Chondrocyte (in vitro differentiated cells): ENCODE data around the gene CHRNA4. TPM values are rescaled to one million over a fixed set of nuclear protein-coding genes. Genes with fewer than 3 reads are reported as not detected.

Experiments
- DNase-seq: peaks from one replicate; pipeline ENCODE4 v3.0.0; 2021; ENCODE audit warnings: mixed read lengths, low spot score
- H3K27ac Mint-ChIP-seq: one replicate; pipeline ENCODE4 v1.8.0; 2021; ENCODE audit warnings: mild to moderate bottlenecking, moderate library complexity, mixed read lengths; ENCODE audit not compliant: unreplicated experiment
- H3K27me3 Mint-ChIP-seq: 2 replicates; pipeline ENCODE4 v1.8.0; 2021; ENCODE audit warnings: low read depth, mixed read lengths
- H3K36me3 Mint-ChIP-seq: 2 replicates; pipeline ENCODE4 v1.8.0; 2021; ENCODE audit warnings: low read depth, mixed read lengths
- H3K4me1 Mint-ChIP-seq: 2 replicates; pipeline ENCODE4 v1.8.0; 2021; ENCODE audit warnings: low read depth, mild to moderate bottlenecking, mixed read lengths
- H3K4me3 Mint-ChIP-seq: one replicate; pipeline ENCODE4 v1.8.0; 2021; ENCODE audit warnings: mild to moderate bottlenecking, moderate library complexity, mixed read lengths; ENCODE audit not compliant: unreplicated experiment
- H3K9me3 Mint-ChIP-seq: 2 replicates; pipeline ENCODE4 v1.8.0; 2021; ENCODE audit warnings: low read depth, mixed read lengths
- CTCF ChIP-seq: fragments of 200-600 bp; sonication (generic); IDR thresholded peaks from 2 replicates; pipeline ENCODE4 v1.5.0; 2021; ENCODE audit warnings: antibody characterized with exemption, mild to moderate bottlenecking, moderate library complexity
- total RNA-seq: library from RNA; stranded (reverse); gene quantifications from 3 replicates; pipeline ENCODE4 v1.2.1, GENCODE V29; 2021

Gene CHRNA4
- total RNA-seq, 1 donor from 2014 or later: not detected

GRCh38 chr20:63350597-63351325 is 10.4 kb downstream of the CHRNA4 start:
- DNase-seq: no peak
- no peak overlapping the region for H3K4me3 Mint-ChIP-seq
- no peak overlapping the region for H3K27ac Mint-ChIP-seq
- peaks cover 7% of the 10 kb centered on the region for H3K27me3 Mint-ChIP-seq
- H3K4me1 Mint-ChIP-seq: no peaks in the 10 kb centered on the region
- no peaks in the 10 kb centered on the region for H3K9me3 Mint-ChIP-seq
- TF ChIP-seq CTCF: no peak
- no peaks in the 10 kb centered on the region for H3K36me3 Mint-ChIP-seq

- no peak for DNase-seq
- Mint-ChIP-seq H3K9me3 (no peaks in the 10 kb centered on the region), H3K27ac (no peak overlapping the region), H3K4me1 (no peaks in the 10 kb centered on the region), H3K36me3 (no peaks in the 10 kb centered on the region), H3K4me3 (no peak overlapping the region), H3K27me3 (peaks cover 7% of the 10 kb centered on the region)
- no peak for TF ChIP-seq CTCF
Observed at GRCh38 chr20:63350196-63350595, 11.0 kb downstream of the CHRNA4 start.

GRCh38 chr20:63349516-63349895 is 11.6 kb downstream of the CHRNA4 start:
- no peak overlapping the region for H3K4me3 Mint-ChIP-seq
- no peak for TF ChIP-seq CTCF
- no peaks in the 10 kb centered on the region for H3K9me3 Mint-ChIP-seq
- H3K36me3 Mint-ChIP-seq: no peaks in the 10 kb centered on the region
- no peaks in the 10 kb centered on the region for H3K4me1 Mint-ChIP-seq
- no peak for DNase-seq
- peaks cover 2% of the 10 kb centered on the region for H3K27me3 Mint-ChIP-seq
- H3K27ac Mint-ChIP-seq: no peak overlapping the region

GRCh38 chr20:63348828-63349515 is 12.2 kb downstream of the CHRNA4 start:
- DNase-seq: no peak
- Mint-ChIP-seq H3K27ac (no peak overlapping the region), H3K4me1 (peaks cover 1% of the 10 kb centered on the region), H3K4me3 (no peak overlapping the region), H3K36me3 (no peaks in the 10 kb centered on the region), H3K27me3 (peaks cover 3% of the 10 kb centered on the region), H3K9me3 (no peaks in the 10 kb centered on the region)
- no peak for TF ChIP-seq CTCF

- H3K27me3 Mint-ChIP-seq: peaks cover 8% of the 10 kb centered on the region
- no peak overlapping the region for H3K4me3 Mint-ChIP-seq
- TF ChIP-seq CTCF: no peak
- no peak overlapping the region for H3K27ac Mint-ChIP-seq
- peaks cover 3% of the 10 kb centered on the region for H3K4me1 Mint-ChIP-seq
- DNase-seq: peak; percentile 80
- no peaks in the 10 kb centered on the region for H3K36me3 Mint-ChIP-seq
- no peaks in the 10 kb centered on the region for H3K9me3 Mint-ChIP-seq
Observed at GRCh38 chr20:63347950-63348827, 13.0 kb downstream of the CHRNA4 start.
